Stimulated activated naive B cell treated with anti-CD40 and anti-IgM and Interleukin-4, amounts not matched to agents 10 μg/mL and 1 μg/mL and 100 μg/mL, for 72 hours (primary cell): ENCODE measurements around the gene CNIH2.
"Not testable (repeated sequence)": the region's sequence is repeated elsewhere in the genome, so short reads cannot be mapped to it uniquely, and the experiment has no call there.

Experiments
- ATAC-seq, 2 donors: fragments of 150-1000 bp; cut with Tn5 transposase; replicated peaks; 2 replicates each; pipeline ENCODE4 v1.10.0; 2021; ENCODE audit warnings: moderate library complexity in 1 of 2
- DNase-seq: peaks from one replicate; pipeline ENCODE4 v3.0.0; 2021
- H3K27ac Mint-ChIP-seq: one replicate; pipeline ENCODE4 v1.8.0; 2022; ENCODE audit warnings: mild to moderate bottlenecking, mixed read lengths
- H3K27me3 Mint-ChIP-seq, 2 donors: one replicate each; pipeline ENCODE4 v1.8.0; 2022; ENCODE audit warnings: mixed read lengths in 2 of 2
- H3K36me3 Mint-ChIP-seq, 2 donors: one replicate each; pipeline ENCODE4 v1.8.0; 2022; ENCODE audit warnings: mixed read lengths in 2 of 2, mild to moderate bottlenecking in 1 of 2
- H3K4me1 Mint-ChIP-seq, 2 donors: one replicate each; pipeline ENCODE4 v1.8.0; 2022; ENCODE audit warnings: mixed read lengths in 2 of 2, mild to moderate bottlenecking in 1 of 2
- H3K4me3 Mint-ChIP-seq, 2 donors: one replicate each; pipeline ENCODE4 v1.8.0; 2022; ENCODE audit warnings: mild to moderate bottlenecking in 2 of 2, mixed read lengths in 2 of 2, moderate library complexity in 1 of 2
- H3K9me3 Mint-ChIP-seq, 2 donors: one replicate each; pipeline ENCODE4 v1.8.0; 2022; ENCODE audit warnings: mixed read lengths in 2 of 2, mild to moderate bottlenecking in 1 of 2

CNIH2 gene

GRCh38 chr11:66275984-66276612 lies 1.9 kb upstream of the CNIH2 start:
- no peak for ATAC-seq
- Mint-ChIP-seq H3K4me3 (no peak overlapping the region), H3K27ac (no peak overlapping the region), H3K36me3 (peaks cover 39 to 48% of the 10 kb centered on the region in 2 donors), H3K4me1 (peaks cover 17 to 27% of the 10 kb centered on the region in 2 donors), H3K27me3 (peaks cover 11 to 21% of the 10 kb centered on the region in 2 donors), H3K9me3 (no peaks in the 10 kb centered on the region)
- no peak for DNase-seq

- H3K36me3 Mint-ChIP-seq, result peaks cover 39 to 48% of the 10 kb centered on the region in 2 donors
- peaks cover 19 to 30% of the 10 kb centered on the region in 2 donors for H3K4me1 Mint-ChIP-seq
- not testable (repeated sequence) for ATAC-seq, DNase-seq, H3K4me3 Mint-ChIP-seq, H3K9me3 Mint-ChIP-seq
- H3K27me3 Mint-ChIP-seq, result peaks cover 11 to 22% of the 10 kb centered on the region in 2 donors
- peak overlapping the region; percentile 71 for H3K27ac Mint-ChIP-seq
These were observed 1.4 kb upstream of the CNIH2 start for GRCh38 chr11:66276619-66277018.

- Mint-ChIP-seq H3K4me3 (peak overlapping the region; percentile 50 to 58), H3K4me1 (peaks cover 21 to 34% of the 10 kb centered on the region in 2 donors), H3K27me3 (peaks cover 11 to 22% of the 10 kb centered on the region in 2 donors), H3K36me3 (peaks cover 40 to 43% of the 10 kb centered on the region in 2 donors), H3K27ac (peak overlapping the region; percentile 71)
- H3K9me3 Mint-ChIP-seq, ATAC-seq, DNase-seq: not testable (repeated sequence)
These were observed 911 bp upstream of the CNIH2 start for GRCh38 chr11:66277064-66277463.

- Mint-ChIP-seq H3K9me3 (no peaks in the 10 kb centered on the region), H3K4me3 (peak overlapping the region; percentile 75 to 78), H3K27me3 (peaks cover 11 to 22% of the 10 kb centered on the region in 2 donors), H3K4me1 (peaks cover 31 to 47% of the 10 kb centered on the region in 2 donors), H3K36me3 (peaks cover 29 to 33% of the 10 kb centered on the region in 2 donors), H3K27ac (peak overlapping the region; percentile 56)
- ATAC-seq, result no peak
- DNase-seq, result no peak
These were observed 552 bp downstream of the CNIH2 start for GRCh38 chr11:66278363-66279091.

DNA sequence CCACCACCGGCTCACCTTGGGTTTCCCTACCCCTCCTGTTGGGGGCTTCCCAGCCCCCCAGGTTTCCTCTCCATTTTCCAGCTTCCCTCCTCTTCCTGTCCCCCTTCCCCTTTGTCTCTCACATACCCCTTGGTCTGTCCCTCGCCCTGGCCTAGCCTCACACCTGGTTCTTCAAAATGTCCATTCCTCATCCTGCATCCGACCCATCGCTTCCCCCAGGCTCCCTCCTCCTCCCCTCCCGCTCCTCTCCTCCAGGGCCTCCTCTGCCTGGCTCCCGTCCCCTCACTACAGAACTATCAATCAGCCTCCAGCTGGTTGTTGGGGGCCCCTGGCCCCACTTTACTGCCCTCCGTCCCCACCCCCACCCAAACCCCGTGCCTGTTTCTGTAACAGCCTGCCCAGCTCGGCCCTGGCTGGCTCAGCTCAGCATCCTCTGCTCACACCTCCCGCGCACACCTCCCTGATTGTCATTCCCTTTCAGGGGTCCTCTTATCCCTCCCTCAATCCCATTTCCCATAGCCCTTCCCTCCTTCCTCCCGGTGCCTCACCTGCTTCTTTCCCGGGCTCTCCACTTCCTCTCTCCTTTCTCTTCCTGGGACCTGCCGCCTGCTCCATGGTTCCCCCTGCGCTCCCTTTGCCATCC lies 1.2 kb downstream of the CNIH2 start:
- Mint-ChIP-seq H3K36me3 (peaks cover 25 to 31% of the 10 kb centered on the region in 2 donors), H3K4me3 (peak overlapping the region; percentile 75 to 78), H3K9me3 (no peaks in the 10 kb centered on the region), H3K27ac (peak overlapping the region; percentile 56), H3K27me3 (peaks cover 11 to 22% of the 10 kb centered on the region in 2 donors), H3K4me1 (peaks cover 31 to 51% of the 10 kb centered on the region in 2 donors)
- DNase-seq (no peak), ATAC-seq (no peak)

DNA sequence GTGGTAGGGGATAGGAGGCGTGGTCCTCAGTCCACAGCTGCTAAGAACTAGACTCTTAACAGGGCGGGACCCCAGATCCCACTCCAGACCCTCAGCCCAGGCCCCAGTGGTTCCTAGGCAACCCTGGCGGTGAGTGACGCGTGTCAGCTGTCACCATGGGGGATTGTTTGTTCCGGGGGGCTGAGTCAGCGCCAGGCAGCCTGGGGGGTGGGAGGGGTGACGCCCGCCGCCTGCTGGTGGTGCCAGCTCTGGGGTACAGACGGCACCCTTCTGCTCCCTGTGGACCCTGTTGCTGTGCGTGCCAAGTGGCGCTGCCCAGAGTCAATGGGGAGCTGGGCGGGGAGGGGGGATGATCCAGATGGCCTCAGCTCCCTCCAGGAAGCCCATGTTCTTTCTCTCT lies 2.5 kb downstream of the CNIH2 start:
- H3K27ac Mint-ChIP-seq, result no peak overlapping the region
- peaks cover 11 to 22% of the 10 kb centered on the region in 2 donors for H3K27me3 Mint-ChIP-seq
- H3K9me3 Mint-ChIP-seq, result no peaks in the 10 kb centered on the region
- no peak for DNase-seq
- H3K4me1 Mint-ChIP-seq, result peaks cover 37 to 60% of the 10 kb centered on the region in 2 donors
- peaks cover 22 to 27% of the 10 kb centered on the region in 2 donors for H3K36me3 Mint-ChIP-seq
- ATAC-seq, result no peak
- no peak overlapping the region for H3K4me3 Mint-ChIP-seq

GRCh38 chr11:66281001-66281400 lies 3.0 kb downstream of the CNIH2 start:
- H3K4me3 Mint-ChIP-seq, result no peak overlapping the region
- H3K4me1 Mint-ChIP-seq, result peaks cover 37 to 61% of the 10 kb centered on the region in 2 donors
- H3K36me3 Mint-ChIP-seq, result peaks cover 18 to 25% of the 10 kb centered on the region in 2 donors
- no peak overlapping the region for H3K27ac Mint-ChIP-seq
- DNase-seq, result no peak
- peaks cover 11 to 22% of the 10 kb centered on the region in 2 donors for H3K27me3 Mint-ChIP-seq
- H3K9me3 Mint-ChIP-seq, result no peaks in the 10 kb centered on the region
- no peak for ATAC-seq

GRCh38 chr11:66281776-66282467 lies 3.9 kb downstream of the CNIH2 start:
- Mint-ChIP-seq H3K27me3 (peaks cover 11 to 22% of the 10 kb centered on the region in 2 donors), H3K4me3 (peak overlapping the region; percentile 53 to 55), H3K36me3 (peaks cover 14 to 19% of the 10 kb centered on the region in 2 donors), H3K4me1 (peaks cover 37 to 63% of the 10 kb centered on the region in 2 donors), H3K27ac (peak overlapping the region; percentile 85), H3K9me3 (no peaks in the 10 kb centered on the region)
- DNase-seq (no peak), ATAC-seq (peak in 1 of 2 donors; percentile 28)

DNA sequence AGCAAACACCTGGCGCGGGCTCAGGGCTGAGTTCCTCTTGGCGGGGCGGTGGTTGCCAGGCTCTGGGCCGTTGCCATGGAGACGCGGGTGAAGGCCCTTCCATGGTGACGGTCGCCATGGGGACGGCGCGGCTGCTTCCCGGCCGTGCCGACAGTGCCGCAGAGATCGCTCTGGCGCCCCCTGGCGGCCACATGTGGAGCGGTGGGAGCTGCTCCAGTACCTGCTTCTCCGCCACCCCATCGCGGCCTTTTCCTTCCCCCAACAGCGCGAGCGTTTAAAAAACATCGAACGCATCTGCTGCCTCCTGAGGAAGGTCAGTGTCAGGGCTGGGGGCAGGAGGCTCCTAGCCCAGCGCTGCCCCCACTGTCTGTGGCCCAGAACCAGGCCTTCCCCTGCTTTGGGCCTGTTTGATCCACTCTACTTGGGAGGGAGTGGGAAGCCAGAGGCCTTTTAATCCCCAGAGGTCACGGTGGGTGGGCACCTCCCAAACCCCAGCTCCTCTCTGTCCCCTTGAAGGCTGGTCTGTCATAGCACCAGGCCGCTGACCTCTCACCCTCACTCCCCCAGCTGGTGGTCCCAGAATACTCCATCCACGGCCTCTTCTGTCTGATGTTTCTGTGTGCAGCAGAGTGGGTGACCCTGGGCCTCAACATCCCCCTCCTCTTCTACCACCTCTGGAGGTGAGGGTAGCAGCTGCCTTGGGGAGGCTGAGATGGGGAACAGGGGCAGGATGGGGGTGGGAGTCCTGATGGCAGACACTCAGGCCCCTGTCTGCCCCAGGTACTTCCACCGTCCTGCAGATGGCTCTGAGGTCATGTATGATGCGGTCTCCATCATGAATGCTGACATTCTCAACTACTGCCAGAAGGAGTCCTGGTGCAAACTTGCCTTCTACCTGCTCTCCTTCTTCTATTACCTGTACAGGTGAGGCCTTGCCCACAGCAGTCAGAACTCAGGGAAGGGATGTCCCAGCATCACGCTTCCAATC lies 4.8 kb downstream of the CNIH2 start:
- peak overlapping the region; percentile 85 for H3K27ac Mint-ChIP-seq
- DNase-seq (peak; percentile 97), ATAC-seq (peak; percentile 89 to 92)
- H3K4me1 Mint-ChIP-seq, result peaks cover 37 to 62% of the 10 kb centered on the region in 2 donors
- no peaks in the 10 kb centered on the region for H3K9me3 Mint-ChIP-seq
- H3K4me3 Mint-ChIP-seq, result peak overlapping the region; percentile 53 to 55
- H3K36me3 Mint-ChIP-seq, result peaks cover 14 to 16% of the 10 kb centered on the region in 2 donors
- peaks cover 11 to 22% of the 10 kb centered on the region in 2 donors for H3K27me3 Mint-ChIP-seq

- Mint-ChIP-seq H3K36me3 (peaks cover 14 to 16% of the 10 kb centered on the region in 2 donors), H3K4me1 (peaks cover 39 to 65% of the 10 kb centered on the region in 2 donors), H3K4me3 (no peak overlapping the region), H3K27me3 (peaks cover 11 to 22% of the 10 kb centered on the region in 2 donors), H3K27ac (peak overlapping the region; percentile 56), H3K9me3 (no peaks in the 10 kb centered on the region)
- ATAC-seq, result no peak
- no peak for DNase-seq
These were observed 5.6 kb downstream of the CNIH2 start for GRCh38 chr11:66283461-66284105.

GRCh38 chr11:66284526-66285078 lies 6.6 kb downstream of the CNIH2 start:
- ATAC-seq, result no peak
- Mint-ChIP-seq H3K36me3 (peaks cover 14 to 16% of the 10 kb centered on the region in 2 donors), H3K4me1 (peaks cover 32 to 59% of the 10 kb centered on the region in 2 donors), H3K4me3 (no peak overlapping the region), H3K9me3 (no peaks in the 10 kb centered on the region), H3K27me3 (peaks cover 3 to 12% of the 10 kb centered on the region in 2 donors), H3K27ac (peak overlapping the region; percentile 59)
- DNase-seq, result no peak

DNA sequence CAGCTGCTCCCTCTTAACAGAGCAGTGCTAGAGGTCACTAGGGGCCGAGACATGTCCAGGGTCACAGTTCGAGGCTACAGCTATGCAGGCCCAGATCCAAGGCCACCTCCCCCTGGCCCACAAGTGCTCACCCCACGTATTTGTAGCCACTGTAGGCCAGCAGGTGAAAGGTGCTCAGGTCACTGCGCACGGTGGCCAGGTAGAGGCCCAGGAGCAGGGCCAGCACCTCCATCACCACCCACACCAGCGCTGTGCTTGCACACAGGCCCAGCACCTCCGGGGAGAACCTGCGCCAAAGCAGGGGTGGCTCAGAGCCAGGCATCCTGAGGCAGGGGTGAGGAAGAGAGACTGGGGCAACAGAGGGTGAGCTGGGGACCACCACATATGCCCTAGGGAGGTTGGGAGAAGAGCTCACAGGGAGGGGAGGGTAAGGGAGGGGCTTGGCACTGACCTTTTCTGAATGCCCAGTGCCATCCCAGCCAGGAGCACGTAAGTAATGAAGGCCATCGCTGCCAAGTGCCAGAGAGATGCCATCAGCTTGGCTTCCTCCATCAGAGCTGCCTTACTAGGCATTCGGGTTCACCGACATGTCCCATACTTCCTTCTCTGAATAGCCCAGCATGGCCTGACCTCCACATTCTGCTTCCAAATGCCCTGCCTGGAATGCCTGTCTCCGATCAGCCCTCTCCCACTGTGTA lies 7.4 kb downstream of the CNIH2 start:
- peaks cover 0 to 8% of the 10 kb centered on the region in 2 donors for H3K27me3 Mint-ChIP-seq
- peaks cover 14 to 16% of the 10 kb centered on the region in 2 donors for H3K36me3 Mint-ChIP-seq
- no peaks in the 10 kb centered on the region for H3K9me3 Mint-ChIP-seq
- ATAC-seq (no peak), DNase-seq (no peak)
- H3K4me3 Mint-ChIP-seq, result no peak overlapping the region
- H3K4me1 Mint-ChIP-seq, result peaks cover 39 to 64% of the 10 kb centered on the region in 2 donors
- H3K27ac Mint-ChIP-seq, result peak overlapping the region; percentile 20
